Activated effector memory CD4-positive, alpha-beta T cell treated with anti-CD3 and anti-CD28 coated beads, Interleukin-2, amount 50 U/mL, for 16 hours (primary cell): ENCODE results near the gene MAMLD1.
A peak's percentile ranks its signal among the peaks of the same experiment; 100 is the strongest.

Experiments
- DNase-seq: peaks from one replicate; pipeline ENCODE4 v3.0.0-alpha.2; 2020

MAMLD1 gene

DNA sequence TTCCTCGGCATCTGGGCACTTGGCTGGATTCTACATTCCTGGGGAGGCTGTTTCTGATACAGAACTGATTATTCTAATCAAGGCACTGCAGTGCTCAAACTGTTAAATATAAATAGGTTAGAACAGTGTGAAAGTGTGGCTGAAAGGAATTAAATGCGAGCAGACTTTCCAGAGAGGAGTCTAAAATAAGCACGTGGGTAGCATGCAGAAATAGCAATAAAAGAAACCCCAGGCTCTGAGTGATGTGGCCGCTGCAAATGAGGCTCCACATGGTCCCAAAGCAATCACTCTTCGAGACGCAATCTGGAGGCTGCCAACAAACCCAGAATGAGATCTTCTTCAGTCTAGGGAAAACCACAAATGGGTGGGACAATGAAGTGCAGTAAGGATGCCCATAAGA, 174.7 kb downstream of the MAMLD1 start:
- no peak for DNase-seq

DNA sequence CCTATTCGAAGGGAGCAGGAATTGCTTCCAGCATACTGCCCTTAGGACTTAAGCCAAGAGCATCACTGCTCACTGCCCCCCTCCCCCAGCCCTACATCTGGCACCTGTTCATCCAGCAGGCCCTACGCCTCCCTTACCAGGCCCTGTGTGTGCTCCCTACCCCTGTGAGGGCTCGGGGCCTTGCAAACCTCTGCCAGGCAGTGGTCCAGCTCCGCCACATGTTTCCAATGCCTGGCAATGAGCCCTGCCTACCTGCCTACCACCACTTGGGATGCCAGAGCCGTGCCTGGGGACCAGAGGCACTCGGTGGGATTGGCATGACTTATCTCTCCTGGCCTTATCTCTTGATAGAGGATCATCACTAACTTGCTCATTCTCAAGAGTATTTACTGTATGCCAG, 177.8 kb downstream of the MAMLD1 start:
- DNase-seq = no peak

DNA sequence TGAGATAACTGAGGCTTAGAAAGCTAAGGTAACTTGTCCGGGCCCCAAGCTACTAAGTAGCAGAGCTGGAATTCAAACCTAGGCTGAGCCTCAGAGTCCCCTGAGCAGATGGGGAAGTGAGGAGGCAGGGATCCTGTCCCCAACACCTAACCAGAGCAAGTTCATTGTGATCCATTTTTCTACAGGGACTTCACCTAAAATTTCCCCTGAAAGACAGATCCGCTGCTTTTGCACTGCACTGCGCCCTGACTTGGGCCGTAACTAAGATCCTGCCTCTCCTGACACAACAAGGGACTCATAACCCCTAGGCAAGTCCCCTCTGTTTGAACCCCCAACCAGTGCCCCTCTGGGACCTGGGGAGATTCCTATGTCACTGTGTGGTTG, 179.7 kb downstream of the MAMLD1 start:
- DNase-seq = no peak

DNA sequence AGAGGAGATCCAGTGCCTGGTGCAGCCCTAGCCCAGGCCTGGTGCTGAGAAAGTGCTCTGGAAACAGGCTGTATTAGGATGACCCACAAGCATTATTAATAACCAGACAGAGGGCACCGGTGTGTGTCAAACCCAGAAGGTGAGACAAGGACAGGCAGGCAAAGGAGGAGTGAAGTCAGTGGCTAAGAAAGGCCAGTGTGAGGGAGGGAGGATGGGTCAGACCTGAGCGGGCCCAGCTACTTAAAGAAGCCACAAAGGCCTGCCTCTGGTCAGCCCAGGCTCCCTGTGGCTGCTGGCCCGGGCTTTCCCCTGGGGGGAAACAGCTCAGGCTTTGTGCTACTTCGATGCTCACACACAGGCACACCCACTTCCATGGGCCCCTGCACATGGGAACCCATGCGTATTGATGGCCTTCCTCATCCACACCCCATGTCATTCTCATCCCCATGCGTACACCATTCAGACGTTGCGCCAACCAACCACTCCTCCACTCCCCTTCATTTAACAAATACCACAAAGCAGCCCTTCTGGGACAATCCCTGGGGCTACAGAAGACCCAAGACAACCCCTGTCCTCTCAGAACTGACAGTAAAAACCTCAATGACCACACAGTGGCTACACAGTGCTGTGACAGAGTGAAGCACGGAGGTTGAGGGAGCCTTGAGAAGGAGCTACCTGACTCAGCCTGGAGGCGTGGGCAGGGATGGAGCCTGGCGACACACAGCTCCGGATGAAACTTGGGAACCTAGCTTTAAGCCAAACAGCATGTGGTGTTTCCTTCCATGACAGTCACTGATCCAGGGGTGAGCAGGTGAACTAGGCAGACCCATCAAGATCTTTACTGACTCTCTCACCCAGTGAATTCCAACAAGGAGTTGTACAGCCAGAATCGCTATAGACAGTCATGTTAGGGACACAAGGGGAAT, 180.4 kb downstream of the MAMLD1 start:
- no peak for DNase-seq

DNA sequence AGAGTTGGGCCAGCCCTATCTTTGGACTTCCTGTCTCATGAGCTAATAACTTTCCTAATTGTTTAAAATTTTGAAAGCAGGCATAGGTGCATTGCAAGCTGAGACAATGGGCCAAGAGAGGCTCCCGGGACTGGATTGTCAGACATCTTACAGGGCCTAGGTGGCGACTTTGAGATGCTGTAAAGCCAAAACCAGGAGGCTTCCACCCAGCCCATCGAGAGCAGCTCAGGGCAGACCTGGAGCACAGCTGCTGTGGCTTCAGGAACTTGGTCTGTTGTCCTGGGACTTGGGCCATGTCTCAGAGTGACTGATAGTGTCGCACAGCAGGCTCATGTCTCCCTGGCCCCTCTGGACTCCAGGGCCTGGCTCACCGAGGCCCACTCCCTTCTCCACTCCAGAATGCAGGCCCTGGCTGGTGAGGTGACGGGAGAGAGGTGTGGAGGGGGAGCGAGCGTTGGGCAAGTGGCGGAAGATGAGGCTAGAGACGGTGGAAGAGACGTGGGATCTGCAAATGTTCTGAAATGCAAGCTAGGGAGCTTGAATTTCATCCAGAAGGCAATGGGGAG, 181.2 kb downstream of the MAMLD1 start:
- no peak for DNase-seq

DNA sequence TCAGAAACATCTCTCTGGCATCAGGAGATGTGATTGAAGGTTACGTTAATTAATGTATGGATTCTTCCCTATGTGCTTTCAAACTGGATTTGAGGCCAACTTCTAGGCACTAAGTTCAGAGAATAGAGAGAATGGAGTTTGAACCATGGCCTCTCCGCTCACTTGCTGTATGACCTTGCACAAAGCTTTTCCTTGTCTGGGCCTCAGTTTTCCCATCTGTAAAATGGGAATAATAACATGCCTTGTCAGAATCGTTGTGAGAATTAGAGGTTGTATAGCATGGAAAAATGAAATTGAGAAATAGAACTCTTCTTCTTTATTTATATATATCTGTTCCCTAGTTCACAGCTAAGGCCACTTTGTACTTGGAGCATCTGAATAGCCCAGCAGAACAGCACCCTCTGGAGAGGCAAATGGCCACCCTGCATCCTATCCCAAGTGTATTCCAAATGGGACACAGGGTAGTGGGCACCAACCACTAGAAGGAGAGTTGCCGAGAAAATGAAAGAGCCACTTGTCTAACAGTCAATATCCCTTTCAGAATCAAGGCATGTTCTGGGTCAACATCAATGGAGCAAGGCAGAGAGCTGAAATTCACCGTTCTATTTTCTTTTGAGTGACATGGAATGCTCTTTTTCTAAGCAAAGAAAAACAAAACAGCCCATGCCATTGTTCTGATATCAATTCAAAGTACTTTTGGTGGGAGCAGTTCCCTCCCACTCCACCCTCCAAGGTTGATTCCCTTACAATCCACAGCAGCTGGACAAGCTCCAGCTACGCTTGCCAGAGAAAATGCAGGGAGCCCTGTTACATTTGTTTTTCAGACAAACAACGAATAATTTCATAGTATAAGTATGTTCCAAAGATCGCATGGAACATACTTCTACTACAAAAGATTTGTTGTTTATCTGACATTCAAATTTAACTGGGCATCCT, 182.0 kb downstream of the MAMLD1 start:
- DNase-seq = no peak

DNA sequence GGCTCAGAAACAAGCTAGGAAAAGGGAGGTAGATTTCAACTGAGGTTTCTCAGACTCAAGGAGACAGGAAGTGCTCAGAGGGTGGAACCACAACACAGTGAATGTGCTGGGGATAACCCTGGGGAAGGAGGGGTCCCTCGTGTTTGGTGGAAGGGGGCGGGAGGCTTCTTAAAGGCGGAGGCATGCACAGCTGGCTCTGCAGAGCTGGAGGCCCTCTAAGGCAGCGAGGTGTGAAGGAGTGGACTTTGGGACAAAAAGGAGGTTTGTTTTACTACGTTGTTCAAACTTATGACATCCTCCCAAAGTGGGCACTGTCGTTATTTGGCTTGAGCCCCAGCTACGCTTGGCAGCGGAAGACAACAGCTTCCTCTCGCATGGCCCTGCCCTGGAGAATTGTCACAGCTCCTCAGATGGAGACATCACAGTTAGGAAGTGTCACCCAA, 183.6 kb downstream of the MAMLD1 start:
- DNase-seq = peak; percentile 69

DNA sequence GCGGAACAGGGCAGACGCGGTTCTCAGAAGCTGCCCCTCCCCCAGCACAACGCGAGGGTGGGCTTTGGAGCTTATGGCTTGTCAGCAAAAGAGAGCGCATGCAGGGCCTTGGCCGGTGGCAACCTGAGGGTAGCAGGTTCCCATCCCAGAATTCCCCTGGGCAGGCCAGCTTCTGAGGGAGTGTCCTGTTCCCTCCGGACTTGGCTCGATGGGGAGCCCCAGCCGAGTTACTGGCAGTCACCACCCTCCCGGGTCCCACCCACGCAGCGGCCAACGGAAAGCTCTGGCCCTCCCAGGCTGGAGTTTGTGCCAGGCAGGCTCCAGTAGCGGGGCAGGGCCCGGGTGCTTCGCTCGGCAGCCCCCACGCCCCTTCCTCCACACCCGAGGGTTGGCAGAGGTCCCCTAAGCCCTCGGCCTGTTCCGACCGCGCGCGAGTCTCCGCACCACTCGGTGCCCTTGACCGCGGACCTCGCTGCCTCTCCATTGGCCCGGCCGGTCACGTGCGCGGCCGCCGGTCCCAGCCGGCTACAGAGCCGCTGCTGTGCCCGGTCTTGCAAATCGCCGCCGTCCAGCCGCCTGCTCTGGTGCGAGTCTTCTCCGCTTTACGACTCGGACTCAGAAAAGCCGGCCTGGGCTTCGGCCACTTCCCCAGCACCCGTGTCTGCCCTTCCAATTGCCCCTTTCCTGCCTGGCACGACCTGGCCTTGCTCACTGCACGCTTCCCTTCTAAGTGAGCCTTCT, 184.4 kb downstream of the MAMLD1 start:
- DNase-seq = no peak

DNA sequence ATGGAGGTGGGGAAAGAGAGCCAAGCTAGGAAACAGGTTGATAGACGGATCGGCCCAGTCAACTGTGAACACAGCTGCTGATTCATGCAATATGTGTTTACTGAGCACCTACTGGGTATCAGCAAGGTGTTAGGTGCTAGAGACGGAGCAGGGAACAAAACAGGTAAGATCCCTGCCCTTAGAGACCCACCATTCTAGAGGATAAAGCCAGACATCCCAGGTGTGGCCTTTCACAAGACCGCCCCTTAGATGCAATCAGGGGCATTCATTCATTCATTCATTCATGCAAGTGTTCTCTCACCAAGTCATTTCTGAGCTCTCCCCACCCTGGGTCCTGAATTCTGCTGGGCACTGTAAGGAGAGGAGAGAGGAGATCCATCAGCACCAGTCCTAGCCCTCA, 185.1 kb downstream of the MAMLD1 start:
- DNase-seq = no peak

DNA sequence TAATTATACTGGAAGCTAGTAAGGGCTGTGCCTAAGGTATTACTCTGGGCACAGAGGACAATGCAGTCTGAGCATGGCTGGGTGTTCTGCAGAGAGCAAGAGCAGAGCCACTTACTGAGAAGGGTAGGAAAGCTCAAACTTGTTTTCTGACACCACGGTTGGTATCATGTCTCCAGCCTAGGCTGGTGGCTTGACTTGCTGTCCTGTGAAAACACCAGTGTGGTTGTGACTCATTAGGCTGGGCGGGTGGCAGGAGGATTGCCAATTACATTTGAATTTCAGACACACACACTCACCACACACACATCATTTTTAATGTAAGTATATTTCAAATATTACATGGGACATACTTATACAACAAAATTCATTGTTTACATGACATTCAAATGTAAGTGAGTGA, 185.6 kb downstream of the MAMLD1 start:
- no peak for DNase-seq

DNA sequence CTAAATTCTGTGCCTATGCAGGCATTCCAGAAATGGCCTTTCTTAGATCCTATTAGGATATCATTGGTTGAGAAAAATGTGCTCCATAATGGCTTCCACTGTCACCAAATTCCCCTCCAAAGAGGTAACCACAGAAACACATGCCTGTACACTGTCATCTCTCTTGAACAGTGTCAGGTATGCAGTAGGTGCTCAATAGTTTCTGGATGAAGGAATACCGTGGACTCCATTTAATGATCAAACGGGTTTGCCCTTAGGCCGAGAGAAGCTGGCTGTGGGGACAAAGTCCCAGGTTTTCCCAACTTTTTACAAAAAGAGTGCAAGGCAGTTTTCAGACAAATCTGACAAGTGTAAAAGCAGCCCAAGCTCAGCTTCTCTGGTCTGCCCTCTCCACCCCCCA, 188.8 kb downstream of the MAMLD1 start:
- DNase-seq = no peak

DNA sequence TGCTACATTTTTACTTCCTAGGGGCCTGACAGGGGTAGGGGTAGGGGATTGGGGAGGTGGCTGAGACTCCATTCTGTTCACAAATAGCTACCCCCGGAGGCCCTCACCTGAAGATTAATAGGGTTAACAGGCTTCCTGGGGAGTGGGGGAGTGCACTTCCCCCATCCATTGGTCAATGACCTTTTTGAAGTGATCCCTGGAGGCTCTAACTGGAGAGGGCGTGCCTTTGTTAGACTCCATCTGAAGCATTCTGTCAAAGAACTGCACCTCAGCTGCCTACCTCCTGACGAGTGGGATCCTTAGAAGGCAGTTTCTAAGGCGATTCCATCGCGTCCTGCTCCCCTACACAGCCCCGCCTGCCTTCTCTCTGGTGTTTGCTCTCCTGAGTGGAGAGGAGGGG, 195.3 kb downstream of the MAMLD1 start:
- no peak for DNase-seq
